H9 (cell line): Measurements from ENCODE around the gene RUNDC3A. TPM values are rescaled to one million over a fixed set of nuclear protein-coding genes. Genes with fewer than 3 reads are reported as not detected.
A peak's percentile ranks its signal among the peaks of the same experiment; 100 is the strongest.

Source experiments
- DNase-seq: peaks from one replicate; pipeline ENCODE4 v3.0.0-alpha.2; 2017
- H2AFZ ChIP-seq: one replicate; pipeline ENCODE4 v1.6.1; 2013; ENCODE audit warnings: mild to moderate bottlenecking, low read length, control low read depth, moderate library complexity
- H2AK5ac ChIP-seq: 2 replicates; pipeline ENCODE4 v1.6.1; 2013; ENCODE audit warnings: low read length, control low read depth, mixed read lengths; ENCODE audit not compliant: insufficient read length
- H2BK120ac ChIP-seq: one replicate; pipeline ENCODE4 v1.6.1; 2013; ENCODE audit warnings: low read depth, mild to moderate bottlenecking, low read length, control low read depth, inconsistent platforms; ENCODE audit not compliant: poor library complexity, severe bottlenecking
- H2BK12ac ChIP-seq: 2 replicates; pipeline ENCODE4 v1.6.1; 2013; ENCODE audit warnings: low read length, control low read depth, mixed read lengths, low read depth; ENCODE audit not compliant: insufficient read length
- H2BK15ac ChIP-seq: 2 replicates; pipeline ENCODE4 v1.6.1; 2013; ENCODE audit warnings: low read depth, low read length, control low read depth
- H2BK20ac ChIP-seq: one replicate; pipeline ENCODE4 v1.6.1; 2013; ENCODE audit warnings: low read depth, mild to moderate bottlenecking, low read length, control low read depth, inconsistent platforms; ENCODE audit not compliant: poor library complexity, severe bottlenecking
- H2BK5ac ChIP-seq: 2 replicates; pipeline ENCODE4 v1.6.1; 2013; ENCODE audit warnings: low read length, control low read depth, mixed read lengths; ENCODE audit not compliant: insufficient read length
- H3K14ac ChIP-seq: 2 replicates; pipeline ENCODE4 v1.6.1; 2013; ENCODE audit warnings: low read length, control low read depth; ENCODE audit not compliant: insufficient read depth
- H3K18ac ChIP-seq: 2 replicates; pipeline ENCODE4 v1.6.1; 2013; ENCODE audit warnings: low read depth, mild to moderate bottlenecking, mixed read lengths, low read length, control low read depth; ENCODE audit not compliant: insufficient read length
- H3K23ac ChIP-seq: 2 replicates; pipeline ENCODE4 v1.6.1; 2013; ENCODE audit warnings: low read length, control low read depth, mixed read lengths, low read depth; ENCODE audit not compliant: insufficient read length
- H3K23me2 ChIP-seq: 2 replicates; pipeline ENCODE4 v1.6.1; 2013; ENCODE audit warnings: low read depth, mild to moderate bottlenecking, mixed read lengths, low read length, control low read depth; ENCODE audit not compliant: insufficient read length, poor library complexity, severe bottlenecking
- H3K27ac ChIP-seq: 2 replicates; pipeline ENCODE4 v1.5.1; 2013; ENCODE audit warnings: low read length, control low read depth, mixed read lengths, low read depth; ENCODE audit not compliant: insufficient read length
- H3K27me3 ChIP-seq: 2 replicates; pipeline ENCODE4 v1.6.1; 2013; ENCODE audit warnings: low read length, control low read depth, inconsistent platforms; ENCODE audit not compliant: insufficient read depth
- H3K4ac ChIP-seq: 2 replicates; pipeline ENCODE4 v1.6.1; 2013; ENCODE audit warnings: low read depth, mild to moderate bottlenecking, control low read depth, inconsistent platforms, low read length, moderate library complexity
- H3K4me1 ChIP-seq: 2 replicates; pipeline ENCODE4 v1.6.1; 2013; ENCODE audit warnings: low read length, control low read depth, inconsistent platforms; ENCODE audit not compliant: insufficient read depth
- H3K4me2 ChIP-seq: 2 replicates; pipeline ENCODE4 v1.6.1; 2013; ENCODE audit warnings: low read length, control low read depth, mixed read lengths; ENCODE audit not compliant: insufficient read length, insufficient read depth
- H3K56ac ChIP-seq: 2 replicates; pipeline ENCODE4 v1.6.1; 2013; ENCODE audit warnings: low read depth, mild to moderate bottlenecking, mixed read lengths, low read length, control low read depth; ENCODE audit not compliant: insufficient read length
- H3K79me1 ChIP-seq: 2 replicates; pipeline ENCODE4 v1.6.1; 2013; ENCODE audit warnings: low read depth, mild to moderate bottlenecking, moderate library complexity, low read length, control low read depth, inconsistent platforms; ENCODE audit not compliant: insufficient read depth, poor library complexity, severe bottlenecking
- H3K79me2 ChIP-seq: 2 replicates; pipeline ENCODE4 v1.6.1; 2013; ENCODE audit warnings: low read length, control low read depth, inconsistent platforms; ENCODE audit not compliant: insufficient read depth
- H3K9ac ChIP-seq: 2 replicates; pipeline ENCODE4 v1.6.1; 2013; ENCODE audit warnings: low read length, control low read depth, mixed read lengths; ENCODE audit not compliant: insufficient read length; ENCODE audit errors: extremely low read depth
- H3K9me3 ChIP-seq: one replicate; pipeline ENCODE4 v1.6.1; 2013; ENCODE audit warnings: low read depth, low read length, inconsistent platforms; ENCODE audit not compliant: control insufficient read depth
- H3T11ph ChIP-seq: one replicate; pipeline ENCODE4 v1.6.1; 2013; ENCODE audit warnings: mild to moderate bottlenecking, low read length, control low read depth, inconsistent platforms
- H4K20me1 ChIP-seq: one replicate; pipeline ENCODE4 v1.6.1; 2013; ENCODE audit not compliant: control insufficient read depth, insufficient read length, insufficient read depth
- H4K5ac ChIP-seq: 2 replicates; pipeline ENCODE4 v1.6.1; 2013; ENCODE audit warnings: low read depth, mild to moderate bottlenecking, mixed read lengths, low read length, control low read depth; ENCODE audit not compliant: insufficient read length
- H4K8ac ChIP-seq: replicated peaks from 2 replicates; pipeline ENCODE4 v1.6.1; 2013; ENCODE audit warnings: low read length, control low read depth, mixed read lengths, low read depth; ENCODE audit not compliant: insufficient read length
- H4K91ac ChIP-seq: 2 replicates; pipeline ENCODE4 v1.6.1; 2013; ENCODE audit warnings: low read depth, mild to moderate bottlenecking, moderate library complexity, mixed read lengths, low read length, control low read depth; ENCODE audit not compliant: insufficient read length
- H3K27ac Mint-ChIP-seq, 3 experiments: 2 replicates in 2 of 3; 3 replicates in 1 of 3; pipeline ENCODE4 v1.8.0; 2020 to 2021; ENCODE audit warnings: mixed read lengths in 3 of 3, mild to moderate bottlenecking in 1 of 3, moderate library complexity in 1 of 3
- H3K27me3 Mint-ChIP-seq: 2 replicates; pipeline ENCODE4 v1.8.0; 2021; ENCODE audit warnings: low read depth, mild to moderate bottlenecking, moderate library complexity, mixed read lengths
- H3K36me3 Mint-ChIP-seq, 3 experiments: 2 replicates in 2 of 3; 3 replicates in 1 of 3; pipeline ENCODE4 v1.8.0; 2020 to 2021; ENCODE audit warnings: low read depth in 3 of 3, mixed read lengths in 3 of 3; ENCODE audit not compliant: insufficient read depth in 1 of 3
- H3K4me1 Mint-ChIP-seq, 2 experiments: 2 replicates each; pipeline ENCODE4 v1.8.0; 2020; ENCODE audit warnings: mixed read lengths in 2 of 2
- H3K4me3 Mint-ChIP-seq, 2 experiments: 2 replicates in 1 of 2; 3 replicates in 1 of 2; pipeline ENCODE4 v1.8.0; 2020 to 2021; ENCODE audit warnings: mild to moderate bottlenecking in 2 of 2, mixed read lengths in 2 of 2, moderate library complexity in 1 of 2
- H3K9me3 Mint-ChIP-seq, 2 experiments: 2 replicates in 1 of 2; 3 replicates in 1 of 2; pipeline ENCODE4 v1.8.0; 2020; ENCODE audit warnings: mild to moderate bottlenecking in 2 of 2, mixed read lengths in 2 of 2, moderate library complexity in 1 of 2
- WGBS: extraction: QIAGEN DNeasy Blood & Tissue Kit; methylation state at CpG from one replicate; pipeline ENCODE4 v1.1.7; 2013; ENCODE audit warnings: missing lambda C conversion rate, low lambda C conversion rate, mixed read lengths; ENCODE audit not compliant: insufficient read length; ENCODE audit errors: extremely low coverage; 5-methylcytosine and 5-hydroxymethylcytosine counted together
- total RNA-seq: library from RNA; stranded (reverse); gene quantifications from 2 replicates; pipeline ENCODE4 v1.2.1, GENCODE V29; 2021
- TF ChIP-seq, protein P1 (sequence below): fragments of 200-600 bp; sonication (generic); conservative IDR thresholded peaks from 3 replicates; pipeline ENCODE4 v1.8.0; 2021; ENCODE audit warnings: antibody characterized with exemption, mild to moderate bottlenecking

Gene RUNDC3A
- total RNA-seq, 1 experiment from 2014 or later: 3.8 TPM

- H3K27ac Mint-ChIP-seq: no peak overlapping the region
- H3K4me1 Mint-ChIP-seq: peaks cover 34 to 52% of the 10 kb centered on the region in 2 experiments
- TF ChIP-seq, protein P1, sequence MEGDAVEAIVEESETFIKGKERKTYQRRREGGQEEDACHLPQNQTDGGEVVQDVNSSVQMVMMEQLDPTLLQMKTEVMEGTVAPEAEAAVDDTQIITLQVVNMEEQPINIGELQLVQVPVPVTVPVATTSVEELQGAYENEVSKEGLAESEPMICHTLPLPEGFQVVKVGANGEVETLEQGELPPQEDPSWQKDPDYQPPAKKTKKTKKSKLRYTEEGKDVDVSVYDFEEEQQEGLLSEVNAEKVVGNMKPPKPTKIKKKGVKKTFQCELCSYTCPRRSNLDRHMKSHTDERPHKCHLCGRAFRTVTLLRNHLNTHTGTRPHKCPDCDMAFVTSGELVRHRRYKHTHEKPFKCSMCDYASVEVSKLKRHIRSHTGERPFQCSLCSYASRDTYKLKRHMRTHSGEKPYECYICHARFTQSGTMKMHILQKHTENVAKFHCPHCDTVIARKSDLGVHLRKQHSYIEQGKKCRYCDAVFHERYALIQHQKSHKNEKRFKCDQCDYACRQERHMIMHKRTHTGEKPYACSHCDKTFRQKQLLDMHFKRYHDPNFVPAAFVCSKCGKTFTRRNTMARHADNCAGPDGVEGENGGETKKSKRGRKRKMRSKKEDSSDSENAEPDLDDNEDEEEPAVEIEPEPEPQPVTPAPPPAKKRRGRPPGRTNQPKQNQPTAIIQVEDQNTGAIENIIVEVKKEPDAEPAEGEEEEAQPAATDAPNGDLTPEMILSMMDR: no peak
- H3K4me2 ChIP-seq: no peak overlapping the region
- H2BK20ac ChIP-seq: no peak overlapping the region
- no peak overlapping the region for H3K27ac ChIP-seq
- H3K23ac ChIP-seq: no peak overlapping the region
- no peak overlapping the region for H2BK120ac ChIP-seq
- H3K9ac ChIP-seq: no peak overlapping the region
- H4K20me1 ChIP-seq: peaks cover 2% of the 10 kb centered on the region
- no peak overlapping the region for H3K56ac ChIP-seq
- no peaks in the 10 kb centered on the region for H3K36me3 Mint-ChIP-seq
- H2BK15ac ChIP-seq: no peak overlapping the region
- no peak overlapping the region for H4K91ac ChIP-seq
- H3K14ac ChIP-seq: no peak overlapping the region
- no peak for DNase-seq
- H3K4me1 ChIP-seq: peaks cover 7% of the 10 kb centered on the region; the same call in 1 of the 2 replicates
- WGBS: no CpG with 5 or more reads among the region's 2 CpGs
- no peak overlapping the region for H4K8ac ChIP-seq
- no peaks in the 10 kb centered on the region for H3K79me1 ChIP-seq
- no peak overlapping the region for H3K18ac ChIP-seq
- no peak overlapping the region for H2BK5ac ChIP-seq
- no peak overlapping the region for H4K5ac ChIP-seq
- H3K79me2 ChIP-seq: no peaks in the 10 kb centered on the region
- no peaks in the 10 kb centered on the region for H3K9me3 Mint-ChIP-seq
- H3K27me3 Mint-ChIP-seq: peaks cover 39% of the 10 kb centered on the region
- H3K27me3 ChIP-seq: peaks cover 8% of the 10 kb centered on the region; the same call in 1 of the 2 replicates
- H2BK12ac ChIP-seq: no peak overlapping the region
- H3K4ac ChIP-seq: no peak overlapping the region
- H3T11ph ChIP-seq: no peak overlapping the region
- peak overlapping the region in 1 of 2 experiments; percentile 81; a peak in 3 of 5 replicates for H3K4me3 Mint-ChIP-seq
- H2AK5ac ChIP-seq: no peak overlapping the region
- H3K23me2 ChIP-seq: peaks cover 14% of the 10 kb centered on the region
- no peak overlapping the region for H2AFZ ChIP-seq
- H3K9me3 ChIP-seq: no peaks in the 10 kb centered on the region
These were observed 1.8 kb downstream of the RUNDC3A start for GRCh38 chr17:44310188-44310587.
